MM.1S (cell line): ENCODE data around the gene ATOH8.

Experiments used
- DNase-seq: peaks from one replicate; pipeline ENCODE4 v3.0.0-alpha.2; 2015
- H2AFZ ChIP-seq: fragments of 300-600 bp; sonication (generic); 2 replicates; pipeline ENCODE4 v1.6.0; 2016; ENCODE audit warnings: antibody characterized with exemption, low read length
- H3F3A ChIP-seq: fragments of 300-600 bp; sonication (generic); 2 replicates; pipeline ENCODE4 v1.6.1; 2016; ENCODE audit warnings: mild to moderate bottlenecking, antibody characterized with exemption, low read length, moderate library complexity, mixed read lengths; ENCODE audit not compliant: insufficient read depth
- H3K27ac ChIP-seq: fragments of 300-600 bp; sonication (generic); 2 replicates; pipeline ENCODE4 v1.5.1; 2016; ENCODE audit warnings: mild to moderate bottlenecking, low read length
- H3K27me3 ChIP-seq: fragments of 300-600 bp; sonication (generic); replicated peaks from 2 replicates; pipeline ENCODE4 v1.6.0; 2016; ENCODE audit warnings: low read length; ENCODE audit not compliant: insufficient read depth
- H3K36me3 ChIP-seq: fragments of 300-600 bp; sonication (generic); replicated peaks from 2 replicates; pipeline ENCODE4 v1.6.1; 2016; ENCODE audit warnings: mild to moderate bottlenecking, low read length, mixed read lengths; ENCODE audit not compliant: insufficient read depth
- H3K4me1 ChIP-seq: fragments of 300-600 bp; sonication (generic); 2 replicates; pipeline ENCODE4 v1.6.1; 2016; ENCODE audit warnings: low read length, mixed read lengths
- H3K4me2 ChIP-seq: fragments of 300-600 bp; sonication (generic); 2 replicates; pipeline ENCODE4 v1.6.0; 2016; ENCODE audit warnings: low read depth, low read length
- H3K4me3 ChIP-seq: fragments of 300-600 bp; sonication (generic); 2 replicates; pipeline ENCODE4 v1.5.1; 2016; ENCODE audit warnings: low read length, mixed read lengths
- H3K79me2 ChIP-seq: fragments of 300-600 bp; sonication (generic); 2 replicates; pipeline ENCODE4 v1.6.1; 2016; ENCODE audit warnings: mixed run types, low read length, mixed read lengths
- H3K9ac ChIP-seq: fragments of 300-600 bp; sonication (generic); 2 replicates; pipeline ENCODE4 v1.6.1; 2016; ENCODE audit warnings: low read length, mixed read lengths
- H3K9me2 ChIP-seq: fragments of 300-600 bp; sonication (generic); replicated peaks from 2 replicates; pipeline ENCODE4 v1.6.1; 2016; ENCODE audit warnings: mild to moderate bottlenecking, low read length, mixed read lengths; ENCODE audit not compliant: insufficient read depth
- H3K9me3 ChIP-seq: fragments of 300-600 bp; sonication (generic); replicated peaks from 2 replicates; pipeline ENCODE4 v1.6.1; 2016; ENCODE audit warnings: mild to moderate bottlenecking, low read length, mixed read lengths; ENCODE audit not compliant: insufficient read depth
- H4K20me1 ChIP-seq: fragments of 300-600 bp; sonication (generic); 2 replicates; pipeline ENCODE4 v1.6.1; 2016; ENCODE audit warnings: mild to moderate bottlenecking, low read length, moderate library complexity, mixed read lengths; ENCODE audit not compliant: insufficient read depth
- EZH2 ChIP-seq: fragments of 300-600 bp; sonication (generic); optimal IDR thresholded peaks from 2 replicates; pipeline ENCODE3; 2017; ENCODE audit warnings: low read depth, mild to moderate bottlenecking, antibody characterized with exemption, low read length, mixed read lengths
- EZH2phosphoT487 ChIP-seq: fragments of 300-600 bp; sonication (generic); IDR thresholded peaks from 2 replicates; pipeline ENCODE4 v1.6.1; 2018; ENCODE audit warnings: antibody characterized with exemption, low read length
- TF ChIP-seq, protein P1 (sequence below): fragments of 300-600 bp; sonication (generic); IDR thresholded peaks from 2 replicates; pipeline ENCODE4 v1.5.1; 2016; ENCODE audit warnings: antibody characterized with exemption, low read length, mixed read lengths

The ATOH8 gene

DNA sequence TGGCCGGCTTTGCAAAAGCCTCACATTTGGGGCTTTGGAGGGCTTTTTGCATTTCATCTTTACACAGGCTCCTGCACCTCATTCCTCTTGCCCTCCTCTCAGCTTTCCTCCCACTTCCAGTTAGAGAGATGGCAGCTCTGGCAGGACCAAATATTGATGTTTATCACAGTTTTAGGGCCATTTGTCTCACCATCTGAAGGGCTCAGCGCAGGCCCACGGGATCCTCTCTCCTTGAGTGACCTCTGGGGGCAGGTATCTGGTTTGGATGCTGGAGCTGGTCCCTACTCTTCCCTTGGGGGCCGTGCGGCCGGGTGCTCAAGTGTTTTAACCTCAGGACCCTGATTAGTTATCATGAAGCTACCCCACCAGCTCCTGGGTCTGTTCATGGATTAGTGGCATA lies 19.9 kb downstream of the ATOH8 start:
- H3K4me3 ChIP-seq: no peak overlapping the region
- H3F3A ChIP-seq: no peaks in the 10 kb centered on the region
- H3K27ac ChIP-seq: no peak overlapping the region
- H3K9me3 ChIP-seq: no peaks in the 10 kb centered on the region
- H3K9ac ChIP-seq: no peak overlapping the region
- H3K79me2 ChIP-seq: no peaks in the 10 kb centered on the region
- H3K9me2 ChIP-seq: no peaks in the 10 kb centered on the region
- no peaks in the 10 kb centered on the region for H4K20me1 ChIP-seq
- DNase-seq: no peak
- no peak overlapping the region for H3K4me2 ChIP-seq
- no peak for TF ChIP-seq EZH2
- no peak overlapping the region for H2AFZ ChIP-seq
- H3K27me3 ChIP-seq: peaks cover 15% of the 10 kb centered on the region; the same call in 1 of the 2 replicates
- H3K36me3 ChIP-seq: no peaks in the 10 kb centered on the region
- H3K4me1 ChIP-seq: no peaks in the 10 kb centered on the region

DNA sequence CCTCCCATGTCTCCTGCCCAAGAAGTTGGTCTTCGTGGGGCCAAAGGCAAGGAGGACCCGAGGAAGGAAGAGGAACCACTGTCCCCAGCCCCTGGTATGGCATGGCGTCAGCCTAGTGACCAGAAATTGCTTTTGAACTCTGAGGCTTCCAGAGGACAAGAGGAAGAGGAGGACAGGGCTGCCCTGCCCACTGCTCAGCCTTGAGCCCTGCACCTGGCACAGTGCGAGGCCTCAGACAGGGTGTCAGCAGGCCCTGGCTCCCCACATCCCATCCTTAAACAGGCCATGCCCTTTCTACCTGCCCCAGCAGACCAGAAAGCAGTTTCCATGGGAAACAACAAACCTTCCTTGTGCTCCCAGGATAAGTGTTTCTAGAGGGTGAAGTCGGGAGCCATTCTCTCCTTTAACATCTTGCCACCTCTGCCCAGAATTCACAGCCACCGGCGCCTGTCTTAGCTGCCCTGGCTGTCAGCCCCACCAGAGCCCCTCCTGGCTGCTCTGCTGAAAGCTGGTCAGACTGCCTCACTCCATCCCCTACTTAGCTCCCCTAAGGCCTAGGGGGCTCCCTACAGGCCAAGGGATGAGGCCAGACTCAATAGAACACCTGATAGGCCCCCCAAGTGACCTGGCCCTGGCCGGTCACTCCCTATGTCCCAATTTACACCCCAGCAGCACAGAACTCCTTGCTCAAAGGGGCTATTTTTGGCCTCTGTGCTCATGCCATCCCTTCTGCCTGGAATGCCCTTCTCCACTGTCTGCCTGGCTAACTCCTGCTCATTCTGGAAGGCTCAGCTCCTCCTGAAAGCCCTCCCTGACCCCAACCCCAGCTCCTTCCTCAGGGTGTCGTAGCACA lies 20.6 kb downstream of the ATOH8 start:
- Histone ChIP-seq H3K9me3 (no peaks in the 10 kb centered on the region), H4K20me1 (no peaks in the 10 kb centered on the region), H3K9ac (no peak overlapping the region)

DNA sequence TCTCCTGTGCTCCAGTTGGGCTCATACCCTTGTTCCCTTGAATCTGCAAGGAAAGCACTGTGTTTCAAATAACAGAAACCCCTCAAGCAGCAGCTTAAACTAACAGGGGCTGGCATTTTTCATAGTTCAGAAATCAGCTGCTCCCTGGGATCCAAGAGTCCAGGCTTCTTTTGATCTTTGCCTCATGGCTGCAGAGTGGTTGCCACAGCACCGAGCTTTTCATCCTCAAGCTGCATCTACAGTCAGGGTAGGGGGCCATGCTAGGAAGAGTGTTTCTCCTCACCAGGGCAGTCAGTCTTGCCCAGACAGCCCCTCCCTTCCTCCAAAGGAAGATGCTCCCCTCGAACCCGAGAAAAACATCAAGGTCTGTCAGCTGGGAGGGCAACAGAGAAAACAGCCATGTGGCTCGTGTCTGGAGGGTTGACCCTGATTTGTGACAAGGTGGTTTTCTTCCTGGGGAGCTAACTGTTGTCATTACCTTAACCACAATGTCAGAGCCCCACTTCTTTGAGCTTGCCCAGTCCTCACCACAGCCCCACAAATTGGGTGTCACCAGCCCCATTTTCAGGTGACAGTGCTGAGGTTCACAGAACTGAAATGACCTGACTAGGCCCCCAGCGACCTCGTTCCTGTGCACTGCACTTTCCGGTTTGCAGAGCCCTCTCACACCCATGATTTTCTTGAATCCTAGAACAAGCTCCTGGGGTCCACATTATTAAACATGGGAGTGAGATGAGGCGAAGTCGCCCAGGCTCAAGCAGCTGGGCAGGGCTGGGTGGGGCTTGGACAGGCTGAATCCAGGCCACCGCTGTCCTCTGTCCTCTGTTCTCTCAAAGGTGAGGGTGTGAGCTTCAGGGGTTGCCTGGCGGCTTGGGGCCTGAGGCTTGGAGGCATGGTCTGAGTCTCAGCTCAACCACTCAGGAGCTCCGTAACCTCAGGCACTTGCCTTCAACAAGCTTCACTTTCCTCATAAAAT lies 21.9 kb downstream of the ATOH8 start:
- Histone ChIP-seq H3K36me3 (no peaks in the 10 kb centered on the region), H3K4me2 (no peak overlapping the region), H3K27ac (no peak overlapping the region), H3K9me3 (no peaks in the 10 kb centered on the region), H3K79me2 (no peaks in the 10 kb centered on the region), H3F3A (no peaks in the 10 kb centered on the region), H3K9ac (no peak overlapping the region), H3K4me3 (no peak overlapping the region), H3K4me1 (no peaks in the 10 kb centered on the region), H2AFZ (no peak overlapping the region), H3K27me3 (peaks cover 15% of the 10 kb centered on the region; the same call in 1 of the 2 replicates), H4K20me1 (no peaks in the 10 kb centered on the region), H3K9me2 (no peaks in the 10 kb centered on the region)
- no peak for DNase-seq
- TF ChIP-seq, protein P1, sequence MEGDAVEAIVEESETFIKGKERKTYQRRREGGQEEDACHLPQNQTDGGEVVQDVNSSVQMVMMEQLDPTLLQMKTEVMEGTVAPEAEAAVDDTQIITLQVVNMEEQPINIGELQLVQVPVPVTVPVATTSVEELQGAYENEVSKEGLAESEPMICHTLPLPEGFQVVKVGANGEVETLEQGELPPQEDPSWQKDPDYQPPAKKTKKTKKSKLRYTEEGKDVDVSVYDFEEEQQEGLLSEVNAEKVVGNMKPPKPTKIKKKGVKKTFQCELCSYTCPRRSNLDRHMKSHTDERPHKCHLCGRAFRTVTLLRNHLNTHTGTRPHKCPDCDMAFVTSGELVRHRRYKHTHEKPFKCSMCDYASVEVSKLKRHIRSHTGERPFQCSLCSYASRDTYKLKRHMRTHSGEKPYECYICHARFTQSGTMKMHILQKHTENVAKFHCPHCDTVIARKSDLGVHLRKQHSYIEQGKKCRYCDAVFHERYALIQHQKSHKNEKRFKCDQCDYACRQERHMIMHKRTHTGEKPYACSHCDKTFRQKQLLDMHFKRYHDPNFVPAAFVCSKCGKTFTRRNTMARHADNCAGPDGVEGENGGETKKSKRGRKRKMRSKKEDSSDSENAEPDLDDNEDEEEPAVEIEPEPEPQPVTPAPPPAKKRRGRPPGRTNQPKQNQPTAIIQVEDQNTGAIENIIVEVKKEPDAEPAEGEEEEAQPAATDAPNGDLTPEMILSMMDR: no peak
- TF ChIP-seq EZH2: no peak

More for the DNA sequence above, 20.6 kb downstream of the ATOH8 start:
- H2AFZ ChIP-seq: no peak overlapping the region
- no peaks in the 10 kb centered on the region for H3K79me2 ChIP-seq
- no peaks in the 10 kb centered on the region for H3K9me2 ChIP-seq
- no peak for DNase-seq
- no peaks in the 10 kb centered on the region for H3K4me1 ChIP-seq
- H3K4me2 ChIP-seq: no peak overlapping the region
- H3K4me3 ChIP-seq: no peak overlapping the region
- TF ChIP-seq EZH2: no peak
- TF ChIP-seq, protein P1: no peak
- no peak for TF ChIP-seq EZH2phosphoT487
- no peaks in the 10 kb centered on the region for H3F3A ChIP-seq
- peaks cover 15% of the 10 kb centered on the region; the same call in 1 of the 2 replicates for H3K27me3 ChIP-seq
- no peak overlapping the region for H3K27ac ChIP-seq
- H3K36me3 ChIP-seq: no peaks in the 10 kb centered on the region
